G401 (cell line): ENCODE data around the gene KMT2E. TPM values are rescaled to one million over a fixed set of nuclear protein-coding genes. Genes with fewer than 3 reads are reported as not detected.
"Not testable (repeated sequence)": the region's sequence is repeated elsewhere in the genome, so short reads cannot be mapped to it uniquely, and the experiment has no call there.

Experiments
- DNase-seq: peaks from one replicate; pipeline ENCODE4 v3.0.0-alpha.2; 2015; ENCODE audit warnings: low spot score
- in situ Hi-C: cut with HindIII; loops from 2 replicates; pipeline ENCODE4 v1.10.0; 2016; ENCODE audit warnings: low sequenced_read_pairs, mixed read lengths
- total RNA-seq: library from RNA; depleted of rRNA; stranded (reverse); fragments of >200 nt; shearing (Covaris generic); gene quantifications from 2 replicates; pipeline ENCODE4 v1.2.3, GENCODE V29; 2014

The KMT2E gene
- total RNA-seq, 1 experiment from 2014 or later, result 29.9 TPM

DNA sequence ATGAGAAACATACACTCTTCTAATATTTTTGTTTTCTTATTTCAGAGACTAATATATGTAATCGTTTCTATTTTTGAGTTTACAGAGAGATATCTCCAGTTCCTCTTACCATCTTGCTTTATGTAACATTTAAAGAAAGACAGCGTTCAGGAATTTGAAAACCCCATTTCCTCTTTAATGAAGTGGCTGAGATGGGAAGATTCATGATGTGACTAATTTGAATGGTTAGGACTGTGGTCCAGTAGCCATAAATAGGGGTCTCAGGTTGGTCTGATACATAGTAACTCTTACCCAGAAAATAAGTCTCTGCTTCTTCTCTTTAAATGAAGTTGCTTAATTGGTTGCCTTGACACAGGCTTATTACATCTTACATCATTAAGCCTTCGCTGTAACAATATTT, 6.9 kb downstream of the KMT2E start:
- no peak for DNase-seq
- in situ Hi-C loops, result no loop called here

DNA sequence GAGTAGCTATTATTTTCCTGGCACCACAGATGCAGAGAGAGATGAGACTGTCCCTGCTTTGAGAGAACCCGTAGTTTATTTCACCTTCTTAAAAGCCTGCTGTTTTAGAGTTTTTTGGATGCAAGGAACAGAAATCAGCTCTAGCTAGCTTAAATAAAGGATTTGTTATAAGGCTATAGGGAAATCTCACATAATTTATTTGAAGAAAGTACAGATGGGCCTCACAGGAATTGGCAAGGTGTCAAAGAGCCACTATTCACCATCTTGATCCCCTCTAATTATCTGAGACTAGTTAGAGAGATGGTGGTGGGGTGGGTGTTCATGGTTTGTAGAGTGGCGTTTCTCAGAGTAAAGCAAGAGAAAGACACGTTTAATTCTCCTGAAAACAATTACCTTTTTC, 7.3 kb downstream of the KMT2E start:
- DNase-seq, result no peak
- in situ Hi-C loops, result no loop called here

DNA sequence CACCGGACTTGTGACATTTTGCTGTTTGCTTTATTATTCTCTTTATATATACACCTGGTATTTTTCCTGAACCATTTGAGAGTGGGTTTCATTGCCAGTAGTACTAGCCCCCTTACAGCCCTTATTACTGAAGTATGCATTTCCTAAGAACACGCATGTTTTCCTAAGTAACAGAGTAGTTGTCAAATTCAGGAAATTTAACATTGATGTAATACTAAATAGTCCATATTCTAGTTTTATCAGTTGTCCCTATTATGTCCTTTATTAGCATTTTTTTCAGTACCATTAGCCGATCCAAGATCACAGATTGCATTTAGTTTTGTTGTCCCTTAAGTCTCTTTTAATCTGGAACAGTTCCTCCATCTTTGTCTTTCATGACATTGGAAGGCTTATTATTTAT, 8.0 kb downstream of the KMT2E start:
- no peak for DNase-seq
- in situ Hi-C loops, result no loop called here

DNA sequence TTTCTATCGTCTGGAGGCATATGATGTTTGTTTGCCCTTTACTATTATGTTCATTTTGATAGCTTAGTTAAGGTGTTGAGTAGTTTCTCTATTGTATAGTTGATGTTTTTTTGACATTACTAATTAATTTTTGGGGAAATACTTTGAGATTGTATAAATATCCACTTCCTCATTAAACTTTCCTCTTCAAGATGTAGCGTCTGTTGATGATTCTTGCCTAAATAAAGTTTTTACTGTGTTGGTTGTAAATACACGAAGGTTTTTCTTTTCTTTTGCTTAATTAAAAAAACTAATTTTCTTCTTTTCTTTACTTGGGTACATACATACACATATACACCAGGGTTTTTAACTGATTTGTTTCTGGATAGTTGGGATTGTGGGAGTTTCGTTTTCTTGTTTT, 8.5 kb downstream of the KMT2E start:
- in situ Hi-C loops, result no loop called here
- DNase-seq, result no peak

DNA sequence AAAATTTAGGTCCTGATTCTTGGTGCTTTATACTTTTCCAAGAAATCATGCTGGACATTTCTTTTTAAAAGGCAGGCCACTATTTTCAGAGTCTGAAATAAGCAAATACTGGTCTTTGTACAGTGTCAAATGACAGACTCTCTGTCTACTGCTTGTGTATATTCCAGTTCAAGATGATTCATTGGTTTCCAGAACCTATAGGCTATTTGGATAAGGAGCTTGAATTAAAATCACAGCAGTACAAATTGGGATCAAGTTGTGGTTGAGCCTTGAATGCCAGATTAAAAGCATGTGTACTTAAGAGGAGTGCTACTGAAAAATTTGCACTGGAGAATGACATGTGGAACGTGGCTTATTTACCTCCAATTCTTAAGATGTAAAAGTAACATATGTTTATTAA, 10.7 kb downstream of the KMT2E start:
- no peak for DNase-seq
- in situ Hi-C loops, result no loop called here

DNA sequence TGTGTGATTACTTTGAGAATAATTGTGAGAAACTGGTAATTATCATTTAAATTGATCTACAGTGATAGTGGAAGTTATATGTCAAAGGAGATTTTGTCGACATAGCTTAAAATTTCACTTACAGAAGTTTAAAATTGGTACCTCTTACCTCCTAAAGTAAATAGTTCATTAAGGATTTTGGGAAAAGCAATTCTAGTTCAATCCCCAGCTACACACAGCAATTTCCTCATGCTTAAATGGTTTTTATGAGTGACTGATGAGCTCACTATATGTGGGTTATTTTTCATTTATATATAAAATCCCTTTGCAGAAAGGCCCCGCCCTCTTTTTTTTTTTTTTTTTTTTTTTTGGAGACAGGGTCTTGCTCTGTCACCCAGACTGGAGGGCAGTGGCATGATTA, 12.7 kb downstream of the KMT2E start:
- DNase-seq, result no peak
- in situ Hi-C loops, result no loop called here

DNA sequence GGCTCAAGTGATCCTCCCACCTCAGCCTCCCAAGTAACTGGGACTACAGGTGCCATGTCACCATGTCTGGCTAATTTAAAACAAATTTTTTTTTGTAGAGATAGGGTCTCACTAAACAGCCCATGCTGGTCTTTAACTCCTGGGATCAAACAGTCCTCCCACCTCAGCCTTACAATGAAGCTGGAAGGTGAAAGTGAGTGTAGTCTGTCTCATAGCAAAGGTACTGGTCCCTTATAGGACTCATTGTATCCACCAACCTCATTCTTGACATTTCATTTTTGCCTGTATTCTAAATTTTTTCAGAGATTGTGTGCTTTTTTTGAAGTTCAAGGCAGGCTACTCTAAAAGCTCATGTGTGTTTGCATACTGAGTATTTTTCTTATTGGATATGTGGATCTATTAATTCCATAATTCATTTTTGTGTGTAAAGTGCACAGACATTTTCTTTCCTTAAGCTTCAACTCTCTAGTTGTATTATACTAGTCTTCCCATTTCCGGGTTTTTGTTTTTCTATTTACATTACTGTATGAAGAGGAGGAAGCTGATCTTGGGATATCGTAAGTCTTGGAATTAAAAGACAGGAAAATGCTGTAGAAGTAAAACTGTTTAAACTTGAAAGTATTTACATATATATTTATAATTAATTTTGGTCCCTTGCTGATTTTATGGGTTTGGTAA, 13.3 kb downstream of the KMT2E start:
- DNase-seq, result no peak
- in situ Hi-C loops, result no loop called here

DNA sequence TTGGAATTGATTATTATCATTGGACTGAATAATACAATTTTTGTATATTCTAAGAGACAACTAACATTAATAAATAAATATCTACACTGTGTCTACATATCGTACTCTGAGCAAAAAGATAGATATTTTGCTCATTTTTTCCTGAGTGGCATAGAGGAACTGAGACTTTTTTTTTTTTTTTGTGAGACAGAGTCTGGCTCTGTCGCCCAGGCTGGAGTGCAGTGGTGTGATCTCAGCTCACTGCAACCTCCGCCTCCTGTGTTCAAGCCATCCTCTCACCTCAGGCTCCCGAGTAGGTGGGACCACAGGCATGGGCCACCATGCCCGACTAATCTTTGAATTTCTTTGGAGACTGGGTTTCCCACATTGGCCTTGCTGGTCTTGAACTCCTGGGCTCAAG, 14.0 kb downstream of the KMT2E start:
- no peak for DNase-seq
- in situ Hi-C loops, result no loop called here

DNA sequence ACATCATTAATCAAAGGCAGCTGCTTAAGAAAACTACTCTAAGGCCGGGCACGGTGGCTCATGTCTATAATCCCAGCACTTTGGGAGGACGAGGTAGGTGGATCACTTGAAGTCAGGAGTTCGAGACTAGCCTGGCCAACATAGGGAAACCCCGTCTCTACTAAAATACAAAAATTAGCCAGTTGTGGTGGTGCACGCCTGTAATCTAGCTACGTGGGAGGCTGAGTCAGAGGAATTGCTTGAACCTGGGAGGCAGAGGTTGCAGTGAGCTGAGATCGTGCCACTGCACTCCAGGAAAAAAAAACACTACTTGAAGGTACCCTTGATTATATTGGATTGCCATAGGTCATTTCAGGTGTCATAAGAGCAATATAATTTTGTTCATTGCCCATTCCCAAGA, 14.9 kb downstream of the KMT2E start:
- DNase-seq, in situ Hi-C loops: not testable (repeated sequence)

DNA sequence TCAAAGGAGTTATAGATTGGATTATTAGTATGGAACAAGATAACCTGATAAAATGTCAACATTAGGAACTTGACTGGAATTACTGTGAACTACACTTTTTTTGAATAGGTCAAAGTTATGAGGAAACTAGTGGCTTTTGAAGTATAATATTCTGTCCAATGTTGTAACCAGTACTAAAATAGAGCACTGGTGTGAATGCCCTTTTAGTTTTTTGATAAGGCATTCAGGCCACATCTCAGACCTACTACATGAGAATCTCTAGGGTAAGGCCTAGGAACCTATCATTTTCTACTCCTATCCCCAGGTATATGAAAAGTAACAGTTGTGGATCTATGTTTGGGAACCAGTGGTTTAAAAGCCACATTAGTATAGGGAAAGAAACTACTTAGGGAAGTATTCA, 16.4 kb downstream of the KMT2E start:
- no peak for DNase-seq
- in situ Hi-C loops, result no loop called here

DNA sequence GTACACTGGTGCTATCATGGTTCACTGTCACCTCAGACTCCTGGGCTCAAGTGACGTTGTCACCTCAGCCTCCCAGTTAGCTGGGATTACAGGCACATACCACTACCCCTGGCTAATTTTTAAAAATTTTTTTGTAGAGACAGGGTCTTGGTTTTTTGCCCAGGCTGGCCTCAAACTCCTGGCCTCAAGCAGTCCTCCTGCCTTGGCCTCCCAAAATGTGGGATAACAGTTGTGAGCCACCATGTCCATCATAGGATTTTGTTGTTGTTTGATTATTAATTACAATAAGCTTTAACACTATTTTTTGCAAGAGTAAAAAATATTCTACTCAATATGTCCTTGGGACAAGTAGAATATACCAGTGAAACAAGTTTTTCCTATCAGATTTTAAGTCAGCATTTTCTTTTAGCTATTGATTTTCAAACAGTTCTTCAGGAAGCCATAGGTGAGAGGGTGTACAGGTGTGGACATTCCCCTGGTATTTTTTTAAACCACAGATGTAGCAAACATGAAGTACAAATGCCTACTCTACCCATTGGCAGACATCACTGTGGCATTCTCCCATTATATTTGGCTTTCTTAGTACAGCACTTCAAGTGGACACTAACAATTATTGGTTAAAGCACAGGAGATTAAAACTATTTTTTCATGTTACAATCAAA, 18.7 kb downstream of the KMT2E start:
- no peak for DNase-seq
- in situ Hi-C loops, result no loop called here

DNA sequence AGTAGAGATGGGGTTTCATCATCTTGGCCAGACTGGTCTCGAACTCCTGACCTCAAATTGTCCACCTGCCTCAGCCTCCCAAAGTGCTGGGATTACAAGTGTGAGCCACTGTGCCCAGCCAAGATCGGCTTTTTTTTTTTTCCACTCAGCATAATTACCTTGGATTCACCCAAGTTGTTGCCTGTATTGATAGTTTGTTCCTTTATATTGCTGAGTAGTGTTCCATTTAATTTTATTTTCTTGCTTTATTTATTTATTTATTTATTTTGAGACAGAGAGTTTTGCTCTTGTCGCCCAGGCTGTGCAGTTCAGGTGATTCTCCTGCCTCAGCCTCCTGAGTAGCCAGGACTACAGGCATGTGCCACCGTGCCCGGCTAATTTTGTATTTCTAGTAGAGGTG, 21.3 kb downstream of the KMT2E start:
- in situ Hi-C loops, result no loop called here
- no peak for DNase-seq

DNA sequence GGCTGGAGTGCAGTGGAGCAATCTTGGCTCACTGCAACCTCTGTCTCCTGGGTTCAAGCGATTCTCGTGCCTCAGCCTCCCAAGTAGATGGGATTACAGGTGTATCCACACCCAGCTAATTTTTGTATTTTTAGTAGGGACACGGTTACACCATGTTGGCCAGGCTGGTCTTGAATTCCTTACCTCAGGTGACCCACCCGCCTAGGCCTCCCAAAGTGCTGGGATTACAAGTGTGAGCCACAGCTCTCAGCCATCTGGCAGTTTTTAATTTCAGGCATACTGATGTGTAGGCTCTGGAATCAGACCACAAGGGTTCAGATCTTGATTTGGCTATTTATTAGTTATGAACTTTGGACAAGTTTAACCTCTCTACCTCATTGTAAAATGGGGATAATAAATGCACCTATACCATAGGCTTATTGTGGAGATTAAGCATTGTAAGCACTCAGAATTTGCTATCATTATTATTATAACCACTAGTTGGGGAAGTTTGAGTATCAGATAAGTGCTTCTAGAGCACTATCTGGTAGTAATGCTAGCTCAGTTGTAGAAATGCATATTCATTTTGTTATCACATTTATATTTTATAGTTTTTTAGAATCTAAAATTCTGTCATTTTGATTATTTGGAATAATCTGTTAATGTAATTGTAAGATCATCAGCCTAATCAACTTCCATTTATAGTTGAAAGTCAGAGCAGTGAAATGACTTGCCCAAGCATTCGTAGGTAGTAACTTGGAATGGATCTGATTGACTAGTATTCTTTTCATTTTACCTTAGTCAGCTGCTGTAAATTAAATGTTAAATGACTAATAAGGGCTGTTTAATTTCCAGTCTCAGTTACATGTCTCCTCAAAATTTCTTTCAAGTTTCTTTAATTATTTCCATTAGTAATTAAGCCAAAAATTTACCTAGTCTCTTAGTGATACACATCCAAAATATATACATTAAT, 22.5 kb downstream of the KMT2E start:
- DNase-seq, result peak; percentile 59
- in situ Hi-C loops, result no loop called here

DNA sequence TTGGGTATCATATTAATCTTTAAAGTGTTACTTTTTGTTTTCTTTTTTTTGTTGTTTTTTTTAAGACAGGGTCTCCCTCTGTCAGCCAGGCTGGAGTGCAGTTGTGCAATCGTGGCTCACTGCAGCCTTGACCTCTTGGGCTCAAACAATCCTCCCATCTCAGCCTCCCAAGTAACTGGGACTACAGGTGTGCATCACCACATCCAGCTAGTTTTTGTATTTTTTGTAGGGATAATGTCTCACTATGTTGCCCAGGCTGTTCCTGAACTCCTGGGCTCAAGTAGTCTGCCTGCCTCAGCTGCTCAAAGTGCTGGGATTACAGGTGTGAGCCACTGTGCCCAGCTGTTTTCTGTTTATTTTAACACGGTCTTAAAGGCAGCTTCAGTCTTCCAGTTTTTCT, 23.3 kb downstream of the KMT2E start:
- DNase-seq, result no peak
- in situ Hi-C loops, result no loop called here

DNA sequence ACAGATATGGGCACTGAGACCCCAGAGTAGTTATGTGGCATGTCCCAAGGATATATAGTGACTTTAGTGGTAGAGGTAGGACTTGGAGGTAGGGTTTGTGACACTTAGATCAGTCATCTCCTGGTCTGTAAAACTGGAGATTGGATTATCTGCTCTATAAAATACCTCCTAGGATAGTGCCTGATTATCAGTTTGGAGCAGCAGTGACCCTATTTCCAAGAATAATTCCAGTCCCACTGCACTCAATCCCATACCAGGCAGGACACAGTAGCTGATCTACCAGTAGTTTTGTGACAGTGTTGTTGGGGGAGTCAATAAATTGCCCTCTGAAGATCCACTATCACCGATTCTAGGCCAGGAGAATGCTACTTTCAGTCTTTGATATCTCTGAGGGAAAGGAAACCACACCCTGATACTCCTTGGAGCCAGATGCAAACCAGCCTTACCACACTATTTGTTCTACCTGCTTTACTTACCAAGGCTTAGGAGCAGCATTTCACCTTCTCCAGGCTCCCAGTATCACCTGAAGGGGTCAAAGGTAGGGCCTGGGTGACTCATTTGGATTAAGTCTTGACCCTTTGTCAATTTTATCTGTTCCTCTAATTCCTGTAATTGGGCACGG, 30.6 kb downstream of the KMT2E start:
- in situ Hi-C loops, result no loop called here
- no peak for DNase-seq

DNA sequence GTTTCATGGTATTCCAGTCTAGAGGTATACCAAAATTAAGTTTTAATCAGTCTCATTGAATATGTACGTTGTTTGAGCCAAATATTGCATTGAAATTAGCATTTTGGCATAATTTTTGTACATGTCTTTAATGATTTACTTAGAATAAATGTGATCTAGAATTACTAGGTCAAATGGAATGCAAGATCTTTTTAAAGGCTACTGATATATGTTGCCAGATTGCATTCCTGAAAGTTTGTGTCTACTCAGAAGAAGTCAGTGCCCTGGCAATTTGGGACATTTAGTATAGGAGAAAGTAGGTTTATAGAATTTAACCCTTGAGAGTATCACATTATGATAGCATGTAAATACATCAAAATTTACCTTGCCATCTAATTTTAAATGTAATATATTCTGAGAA, 32.4 kb downstream of the KMT2E start:
- DNase-seq, result no peak
- in situ Hi-C loops, result no loop called here

DNA sequence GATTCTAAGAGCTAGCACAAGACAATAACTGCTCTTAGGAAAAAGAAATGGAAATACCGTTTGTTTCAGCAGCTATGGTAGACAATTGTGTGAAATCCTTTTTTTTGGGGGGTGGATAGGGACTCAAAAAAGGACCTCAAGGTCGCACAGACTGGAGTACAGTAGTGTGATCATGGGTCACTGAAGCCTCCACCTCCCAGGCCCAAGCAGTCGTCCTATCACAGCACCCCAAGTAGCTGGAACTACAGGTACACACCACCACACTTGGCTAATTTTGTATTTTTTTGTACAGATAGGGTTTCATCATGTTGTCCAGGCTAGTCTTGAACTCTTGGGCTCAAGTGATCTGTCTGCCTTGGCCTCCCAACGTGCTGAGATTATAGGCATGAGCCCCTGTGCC, 33.9 kb downstream of the KMT2E start:
- in situ Hi-C loops, result no loop called here
- no peak for DNase-seq

DNA sequence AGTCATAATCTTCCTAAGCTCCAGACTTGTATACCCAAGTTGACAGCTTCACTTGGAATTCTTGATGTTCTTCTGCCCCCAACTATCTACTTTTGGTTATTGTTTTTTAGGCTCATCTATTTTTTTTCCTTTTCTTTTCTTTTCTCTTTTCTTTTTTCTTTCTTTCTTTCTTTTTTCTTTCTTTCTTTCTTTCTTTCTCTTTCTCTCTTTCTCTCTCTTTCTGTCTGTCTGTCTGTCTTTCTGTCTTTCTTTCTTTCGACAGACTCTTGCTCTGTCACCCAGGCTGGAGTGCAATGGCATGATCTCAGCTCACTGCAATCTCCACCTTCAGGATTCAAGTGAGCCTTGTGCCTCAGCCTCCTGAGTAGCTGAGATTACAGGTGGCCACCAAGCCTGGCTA, 36.5 kb downstream of the KMT2E start:
- in situ Hi-C loops, result no loop called here
- DNase-seq, result no peak

DNA sequence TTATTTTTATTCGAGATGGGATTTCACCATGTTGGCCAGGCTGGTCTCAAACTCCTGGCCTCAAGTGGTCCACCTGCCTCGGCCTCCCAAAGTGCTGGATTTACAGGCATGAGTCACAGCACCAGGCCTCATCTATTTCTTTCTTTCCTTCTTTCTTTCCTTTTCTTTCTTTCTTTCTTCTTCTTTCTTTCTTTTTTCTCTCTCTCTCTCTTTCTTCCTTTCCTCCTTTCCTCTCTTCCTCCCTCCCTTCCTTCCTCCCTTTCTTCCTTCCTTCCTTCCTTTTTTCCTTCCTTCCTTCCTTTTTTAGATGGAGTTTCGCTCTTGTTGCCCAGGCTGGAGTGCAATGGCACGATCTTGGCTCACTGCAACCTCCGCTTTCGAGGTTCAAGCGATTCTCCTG, 36.9 kb downstream of the KMT2E start:
- in situ Hi-C loops, DNase-seq: not testable (repeated sequence)

DNA sequence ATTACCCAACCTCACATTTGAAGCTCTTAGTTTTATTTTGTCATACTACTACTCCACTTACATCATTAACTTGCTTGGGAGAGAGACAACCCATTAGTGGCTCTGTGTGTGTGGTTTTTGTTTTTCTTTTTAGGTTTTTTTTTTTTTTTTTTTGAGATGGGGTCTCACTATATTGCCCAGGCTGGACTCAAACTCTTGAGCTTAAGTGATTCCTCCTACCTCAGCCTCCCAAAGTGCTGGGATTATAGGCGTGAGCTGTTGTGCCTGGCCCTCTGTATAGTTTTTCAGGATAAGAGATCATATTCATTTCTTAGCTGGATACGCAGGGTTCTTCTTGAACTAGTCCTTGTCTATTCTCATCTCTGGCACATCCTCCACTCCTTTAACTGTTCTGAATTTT, 41.1 kb downstream of the KMT2E start:
- DNase-seq, result no peak
- in situ Hi-C loops, result no loop called here
